DMS 273 treated with DMSO at 0.1 percent for 48 hours (cell line): Measurements from ENCODE around the gene RUNX3.
"Not testable (repeated sequence)": the region's sequence is repeated elsewhere in the genome, so short reads cannot be mapped to it uniquely, and the experiment has no call there.

Experiments used
- DNase-seq: peaks from one replicate; lab custom pipeline; 2025; lab: John Stamatoyannopoulos, UW

Gene RUNX3

DNA sequence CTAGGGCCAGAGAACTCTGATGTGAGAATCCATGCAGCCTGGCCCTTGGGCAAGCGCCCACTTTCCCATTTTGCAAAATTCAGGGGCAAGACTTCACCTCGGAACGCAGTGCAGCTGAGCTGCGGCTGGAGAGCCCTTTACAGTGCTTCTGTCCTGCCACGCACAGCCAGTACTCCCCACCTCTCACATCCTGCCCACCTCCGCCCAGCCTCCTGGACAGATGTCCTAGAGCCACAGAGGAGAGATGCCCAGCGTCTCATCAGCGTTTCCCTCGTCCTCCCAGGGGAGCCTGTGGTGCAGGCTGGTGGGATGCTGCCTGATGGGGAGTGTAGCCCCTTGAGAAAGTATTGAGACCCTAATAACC is 29.6 kb downstream of the RUNX3 start:
- DNase-seq, result no peak

DNA sequence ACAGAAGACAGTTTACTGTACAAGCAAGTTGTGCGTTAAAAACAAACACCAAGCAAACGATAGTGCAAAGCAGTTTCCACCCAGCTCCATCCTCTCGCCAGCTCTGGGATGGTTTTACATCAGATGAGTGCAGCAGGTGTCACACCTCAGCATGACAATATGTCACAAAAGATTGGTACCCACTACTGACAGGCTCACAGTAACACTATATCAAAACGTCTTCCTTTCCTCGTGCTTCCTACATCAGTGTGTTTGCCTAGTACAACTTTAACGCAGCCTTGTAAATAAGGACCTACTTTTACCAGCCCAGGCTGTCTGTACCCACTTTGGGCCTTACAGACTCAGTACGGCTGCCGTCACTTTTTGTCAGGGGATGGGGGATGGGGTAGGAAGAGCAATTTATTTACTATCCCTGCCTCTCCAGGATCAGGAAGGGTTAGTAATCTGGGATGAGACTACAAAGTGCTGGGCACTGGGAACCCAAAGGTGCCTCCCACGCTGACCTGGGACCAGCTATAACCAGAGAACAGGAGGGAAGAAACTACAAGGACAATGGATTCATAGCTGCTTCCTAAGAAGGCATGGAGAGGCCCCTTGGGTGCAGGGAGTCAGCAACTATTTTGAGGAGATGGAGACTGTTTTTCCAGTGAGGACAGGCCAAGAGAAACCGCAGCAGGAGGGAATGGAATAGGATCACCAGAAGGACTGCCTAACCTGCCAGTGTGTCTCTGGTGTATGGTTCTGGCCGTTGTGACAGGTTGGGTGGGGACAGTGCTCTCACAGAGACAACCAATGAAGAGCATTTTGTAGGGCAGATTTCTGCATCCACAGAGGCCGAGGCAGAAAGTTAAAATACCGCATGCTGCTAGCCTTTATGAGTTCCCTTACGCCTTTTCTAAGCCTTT is 30.2 kb downstream of the RUNX3 start:
- no peak for DNase-seq

DNA sequence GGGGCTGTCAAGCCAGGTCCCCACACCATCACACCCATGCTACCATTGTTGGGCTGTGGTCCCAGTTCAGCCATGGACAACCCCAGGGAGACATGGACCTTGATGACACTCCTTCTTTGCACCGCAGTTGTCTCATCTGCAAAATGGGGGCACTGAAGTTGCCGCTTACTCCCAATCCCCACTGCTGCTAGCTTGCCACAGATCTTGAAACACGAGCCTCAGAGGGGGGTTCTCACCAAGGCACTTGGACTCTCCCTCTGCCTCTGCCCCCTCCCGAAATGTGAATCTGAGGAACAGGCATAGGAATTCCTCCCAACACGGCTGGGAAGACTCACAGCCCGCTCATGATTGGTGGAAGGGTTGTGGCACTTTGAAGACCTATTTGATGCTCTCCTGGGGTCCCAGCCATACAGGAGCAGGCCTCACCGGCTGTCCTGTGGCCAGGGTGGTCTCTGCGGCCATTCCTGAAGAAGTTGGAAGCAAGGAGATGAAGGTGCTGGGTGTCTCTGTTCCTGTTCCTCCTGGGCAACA is 31.1 kb downstream of the RUNX3 start:
- no peak for DNase-seq

DNA sequence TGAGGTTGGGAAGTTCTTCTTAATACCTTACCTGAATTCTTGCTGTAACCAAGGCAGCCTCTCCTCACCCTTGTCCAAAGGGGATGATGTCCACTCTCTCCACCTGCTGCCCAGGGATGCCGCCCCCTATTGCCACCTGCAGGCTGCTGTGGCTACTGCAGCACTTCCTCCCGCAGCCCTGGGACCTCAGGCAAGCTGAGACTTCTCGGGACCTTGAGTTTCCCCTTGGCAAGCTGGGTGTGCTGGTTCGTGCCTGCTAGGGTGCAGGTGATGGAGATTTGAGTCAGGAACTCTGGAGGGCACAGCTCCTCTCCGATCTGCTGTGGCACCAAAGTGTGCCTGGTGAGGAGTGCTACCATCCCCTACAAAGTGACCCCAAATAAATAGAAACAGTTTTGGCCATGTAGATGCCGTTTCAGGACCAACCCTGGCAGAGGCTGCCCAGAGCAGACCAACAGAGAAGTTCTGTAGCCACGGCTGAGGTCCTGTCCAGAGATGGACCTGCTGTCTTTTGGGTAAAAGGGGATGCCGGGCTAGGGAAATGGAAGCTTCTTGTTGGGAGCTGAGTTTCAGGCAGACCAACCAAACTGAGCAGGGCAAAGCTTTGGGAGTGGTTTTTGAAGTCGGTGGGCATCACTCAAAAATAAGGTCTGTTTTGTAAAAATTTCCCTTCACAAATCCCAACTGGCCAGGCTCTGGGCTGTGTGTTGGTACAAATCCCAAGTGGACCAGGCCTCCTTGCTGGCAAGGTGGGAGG is 31.7 kb downstream of the RUNX3 start:
- no peak for DNase-seq

GRCh38 chr1:24897263-24898151 is 32.6 kb downstream of the RUNX3 start:
- no peak for DNase-seq

DNA sequence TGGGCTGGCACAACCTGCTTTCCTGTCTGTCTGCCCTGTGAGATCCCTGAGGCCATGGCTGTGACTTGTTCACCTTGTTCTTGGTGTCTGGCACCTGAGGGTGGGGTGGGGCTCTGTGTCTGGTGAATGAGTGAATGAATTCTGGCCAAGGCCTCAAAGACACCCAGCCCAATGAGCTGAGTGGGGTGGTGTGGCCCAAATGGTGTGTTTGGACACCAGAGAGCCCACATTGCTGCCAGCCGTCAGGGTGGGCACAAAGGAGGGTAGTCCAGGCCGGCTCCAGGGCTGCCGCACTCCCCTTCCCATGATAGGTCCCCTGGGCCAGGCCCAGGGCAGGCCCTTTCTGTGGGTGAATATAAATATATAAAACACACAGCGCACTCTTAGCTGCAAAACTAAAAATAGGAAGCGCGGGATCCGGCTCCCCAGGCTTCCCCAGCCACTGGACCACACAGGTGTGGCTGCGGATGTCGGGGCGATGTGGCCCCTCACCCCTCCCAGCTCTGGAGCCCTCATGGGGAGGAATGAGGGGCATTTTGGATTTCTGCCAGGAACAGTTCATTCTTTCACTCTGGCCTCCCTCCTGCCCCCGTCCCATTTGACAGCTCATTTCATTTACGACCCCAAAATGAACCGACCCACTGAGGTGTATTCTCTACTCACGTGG is 33.3 kb downstream of the RUNX3 start:
- no peak for DNase-seq

GRCh38 chr1:24896176-24896575 is 33.9 kb downstream of the RUNX3 start:
- no peak for DNase-seq

- DNase-seq, result no peak
Measured at GRCh38 chr1:24895511-24895910, 34.6 kb downstream of the RUNX3 start.

- DNase-seq, result no peak
Measured at GRCh38 chr1:24894002-24894401, 36.1 kb downstream of the RUNX3 start.

GRCh38 chr1:24893431-24893830 is 36.6 kb downstream of the RUNX3 start:
- no peak for DNase-seq

DNA sequence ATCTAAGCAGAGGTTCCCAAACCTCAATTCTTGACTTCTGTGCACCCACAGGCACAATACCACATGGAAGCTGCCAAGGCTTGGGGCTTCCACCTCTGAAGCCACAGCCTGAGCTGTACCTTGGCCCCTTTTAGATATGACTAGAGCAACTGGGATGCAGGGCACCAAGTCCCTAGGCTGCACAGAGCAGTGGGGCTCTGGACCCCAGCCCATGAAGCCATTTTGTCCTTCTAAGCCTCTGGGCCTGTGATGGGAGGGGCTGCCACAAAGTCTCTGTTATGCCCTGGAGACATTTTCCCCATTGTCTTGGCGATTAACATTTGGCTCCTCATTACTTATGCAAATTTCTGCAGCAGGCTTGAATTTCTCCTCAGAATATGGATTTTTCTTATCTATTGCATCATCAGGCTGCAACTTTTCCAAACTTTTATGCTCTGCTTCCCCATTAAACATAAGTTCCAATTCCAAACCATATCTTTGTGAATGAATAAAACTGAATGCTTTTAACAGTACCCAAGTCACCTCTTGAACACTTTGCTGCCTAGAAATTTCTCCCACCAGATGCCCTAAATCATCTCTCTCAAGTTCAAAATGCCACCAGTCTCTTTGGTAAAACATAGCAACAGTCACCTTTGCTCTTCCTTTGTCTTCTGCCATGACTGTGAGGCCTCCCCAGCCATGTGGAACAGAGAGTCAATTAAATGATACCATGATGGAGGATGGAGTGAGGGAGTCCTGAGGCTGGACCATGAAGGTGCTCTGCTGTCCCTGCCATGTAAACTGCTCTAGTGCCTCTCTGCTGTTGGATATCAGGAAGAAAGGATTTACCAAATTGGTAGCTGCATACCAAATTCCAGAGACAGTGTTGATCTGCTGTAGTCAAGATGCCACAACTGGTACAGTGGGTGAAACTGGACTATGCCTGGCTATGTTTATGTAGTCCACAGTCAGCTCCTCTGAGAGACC is 37.6 kb downstream of the RUNX3 start:
- no peak for DNase-seq

DNA sequence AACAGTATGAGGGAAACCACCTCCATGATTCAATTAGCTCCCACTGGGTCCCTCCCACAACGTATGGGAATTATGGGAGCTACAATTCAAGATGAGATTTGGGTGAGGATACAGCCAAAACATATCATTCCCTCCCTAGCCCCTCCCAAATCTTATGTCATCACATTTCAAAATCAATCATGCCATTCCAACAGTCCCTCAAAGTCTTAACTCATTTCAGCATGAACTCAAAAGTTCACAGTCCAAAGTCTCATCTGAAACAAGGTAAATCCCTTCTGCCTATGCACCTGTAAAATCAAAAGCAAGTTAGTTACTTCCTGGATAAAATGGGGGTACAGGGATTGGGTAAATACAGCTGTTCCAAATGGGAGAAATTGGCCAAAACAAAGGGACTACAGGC is 38.7 kb downstream of the RUNX3 start:
- DNase-seq, result not testable (repeated sequence)

DNA sequence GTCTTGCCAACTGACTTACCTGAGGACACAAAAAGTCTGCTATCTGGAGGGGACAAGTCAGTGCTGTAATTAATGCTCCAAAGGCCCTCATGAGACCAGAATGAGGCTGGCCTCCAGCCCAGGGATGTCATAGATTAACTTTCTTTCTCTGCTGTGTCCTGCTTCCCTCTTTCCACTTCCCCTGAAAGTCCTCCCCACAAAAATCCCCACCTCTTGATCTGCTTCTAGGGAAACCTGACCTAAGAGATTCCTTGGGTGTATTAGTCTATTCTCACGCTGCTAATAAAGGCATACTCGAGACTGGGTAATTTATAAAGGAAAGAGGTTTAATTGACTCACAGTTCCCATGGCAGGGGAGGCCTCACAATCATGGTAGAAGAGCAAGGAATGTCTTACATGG is 39.2 kb downstream of the RUNX3 start:
- no peak for DNase-seq

DNA sequence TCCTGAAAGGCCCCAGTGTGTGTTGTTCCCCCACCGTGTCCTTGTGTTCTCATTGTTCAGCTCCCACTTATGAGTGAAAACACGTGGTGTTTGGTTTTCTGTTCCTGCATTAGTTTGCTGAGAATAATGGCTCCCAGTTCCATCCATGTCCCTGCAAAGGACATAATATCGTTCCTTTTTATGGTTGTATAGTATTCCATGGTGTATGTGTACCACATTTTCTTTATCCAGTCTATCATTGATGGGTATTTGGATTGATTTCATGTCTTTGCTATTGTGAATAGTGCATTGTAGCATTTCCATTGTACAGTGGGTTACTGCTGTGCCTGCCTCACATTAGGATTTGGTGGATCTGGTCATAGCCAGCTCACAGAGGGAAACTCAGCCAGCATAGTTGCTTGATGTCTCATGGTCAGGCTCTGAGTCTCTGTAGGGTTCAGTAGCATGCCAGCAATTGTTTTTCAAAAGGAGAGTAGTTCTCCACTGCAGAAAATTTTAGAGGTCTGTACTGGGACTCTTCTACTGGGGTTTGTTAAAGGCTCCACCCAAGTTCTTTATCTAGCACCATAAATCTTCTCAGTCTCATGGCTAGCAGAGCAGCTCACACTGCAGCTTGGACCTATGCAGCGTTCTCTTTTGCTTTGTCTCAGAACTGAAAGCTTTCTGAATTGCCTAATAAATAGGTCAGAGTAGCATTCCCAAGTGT is 41.0 kb downstream of the RUNX3 start:
- no peak for DNase-seq

GRCh38 chr1:24888061-24888970 is 41.8 kb downstream of the RUNX3 start:
- DNase-seq, result no peak

DNA sequence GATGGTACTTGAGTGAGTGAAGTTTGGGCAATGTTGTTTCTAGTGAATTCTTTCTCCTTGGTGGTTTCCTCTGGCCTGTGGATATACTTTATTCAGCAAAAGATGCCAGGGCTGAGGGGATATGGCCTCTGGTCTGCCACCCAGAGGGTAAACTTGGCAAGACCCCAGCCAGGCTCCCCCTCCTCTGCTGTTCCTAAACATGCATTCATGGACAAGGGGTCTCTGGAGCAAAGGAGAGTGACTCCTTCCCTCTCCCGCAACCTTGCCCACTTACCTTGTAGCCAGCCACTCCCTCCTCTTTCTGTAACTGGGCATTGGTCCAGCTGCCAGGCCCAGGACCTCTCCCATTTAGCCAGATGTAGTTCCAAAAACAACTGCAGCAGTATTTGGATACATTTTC is 43.8 kb downstream of the RUNX3 start:
- no peak for DNase-seq

DNA sequence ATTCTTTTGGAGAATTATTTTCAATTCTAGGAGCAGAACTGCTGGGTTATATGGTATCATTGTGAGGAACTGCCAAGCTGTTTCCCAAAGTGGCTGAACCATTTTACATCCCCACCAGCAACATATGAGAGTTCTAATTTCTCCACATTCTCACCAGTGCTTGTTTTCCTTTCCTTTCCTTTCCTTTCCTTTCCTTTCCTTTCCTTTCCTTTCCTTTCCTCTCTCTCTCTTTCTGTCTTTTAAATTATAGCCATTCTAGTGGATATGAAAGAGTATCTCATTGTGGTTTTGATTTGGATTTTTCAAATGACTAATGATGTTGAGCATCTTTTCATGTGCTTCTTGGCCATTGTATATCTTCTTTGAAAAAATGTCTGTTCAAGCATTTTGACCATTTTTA is 45.3 kb downstream of the RUNX3 start:
- DNase-seq, result no peak

GRCh38 chr1:24881034-24881433 is 49.0 kb downstream of the RUNX3 start:
- no peak for DNase-seq
